IMR-90 (cell line): ENCODE data around the gene TBCK. TPM values are rescaled to one million over a fixed set of nuclear protein-coding genes. Genes with fewer than 3 reads are reported as not detected.

Experiments used
- ATAC-seq: fragments of 200-7000 bp; cut with Tn5 transposase; 2 replicates; pipeline ENCODE4 v1.9.1; 2020; ENCODE audit warnings: low read depth, mild to moderate bottlenecking, moderate library complexity
- BruUV-seq: library from RNA; stranded (reverse); fragments of 400-500 nt; replicated peaks from 2 replicates; lab custom pipeline; 2021; lab: Mats Ljungman, UMichigan
- CTCF ChIA-PET: fragments of 300-600 bp; formaldehyde crosslinking; extraction: SDS; loops from one replicate; lab custom pipeline; 2021; ENCODE audit warnings: antibody characterized with exemption; lab: Yijun Ruan, JAX
- POLR2A ChIA-PET: fragments of 300-600 bp; sonication (Branson Sonifier 250); formaldehyde crosslinking; loops from one replicate; lab custom pipeline; 2022; ENCODE audit warnings: antibody characterized with exemption; ENCODE audit not compliant: unreplicated experiment; lab: Charles Lee
- DNase-seq: peaks from one replicate; pipeline ENCODE4 v3.0.0; 2013
- H2AFZ ChIP-seq: replicated peaks from 2 replicates; pipeline ENCODE3; 2013; ENCODE audit warnings: low read length, mild to moderate bottlenecking; ENCODE audit not compliant: poor library complexity
- H2AK5ac ChIP-seq: 2 replicates; pipeline ENCODE4 v1.6.1; 2013; ENCODE audit warnings: low read depth, low read length, inconsistent platforms
- H2AK9ac ChIP-seq: replicated peaks from 2 replicates; pipeline ENCODE3; 2013; ENCODE audit warnings: mild to moderate bottlenecking, low read depth, low read length, moderate library complexity; ENCODE audit not compliant: poor library complexity
- H2BK120ac ChIP-seq: 2 replicates; pipeline ENCODE4 v1.6.1; 2013; ENCODE audit warnings: low read depth, low read length, inconsistent platforms
- H2BK15ac ChIP-seq: 3 replicates; pipeline ENCODE4 v1.6.1; 2013; ENCODE audit warnings: low read depth, low read length, inconsistent platforms
- H2BK20ac ChIP-seq: 2 replicates; pipeline ENCODE4 v1.6.1; 2013; ENCODE audit warnings: low read depth, mild to moderate bottlenecking, inconsistent platforms, low read length, moderate library complexity
- H2BK5ac ChIP-seq: 2 replicates; pipeline ENCODE4 v1.6.1; 2013; ENCODE audit warnings: mild to moderate bottlenecking, low read depth, low read length, inconsistent platforms; ENCODE audit not compliant: poor library complexity, severe bottlenecking
- H3K14ac ChIP-seq: replicated peaks from 2 replicates; pipeline ENCODE4 v1.6.1; 2013; ENCODE audit warnings: low read depth, low read length, inconsistent platforms
- H3K18ac ChIP-seq: 2 replicates; pipeline ENCODE4 v1.6.1; 2013; ENCODE audit warnings: low read depth, low read length, control low read depth
- H3K23ac ChIP-seq: 2 replicates; pipeline ENCODE4 v1.6.1; 2013; ENCODE audit warnings: low read depth, low read length, inconsistent platforms
- H3K27ac ChIP-seq: 2 replicates; pipeline ENCODE4 v1.5.1; 2013; ENCODE audit warnings: mild to moderate bottlenecking, control low read depth, low read length; ENCODE audit not compliant: insufficient read depth
- H3K27me3 ChIP-seq: 2 replicates; pipeline ENCODE4 v1.6.1; 2013; ENCODE audit warnings: low read length; ENCODE audit not compliant: control insufficient read depth, insufficient read depth
- H3K36me3 ChIP-seq: 2 replicates; pipeline ENCODE4 v1.6.1; 2013; ENCODE audit warnings: low read length, mixed read lengths; ENCODE audit not compliant: control insufficient read depth, insufficient read depth
- H3K4ac ChIP-seq: 2 replicates; pipeline ENCODE4 v1.6.1; 2013; ENCODE audit warnings: low read depth, low read length, inconsistent platforms
- H3K4me1 ChIP-seq: 2 replicates; pipeline ENCODE4 v1.6.1; 2013; ENCODE audit warnings: low read length, mixed read lengths; ENCODE audit not compliant: control insufficient read depth, insufficient read depth
- H3K4me2 ChIP-seq: 2 replicates; pipeline ENCODE4 v1.6.1; 2013; ENCODE audit warnings: low read depth, mild to moderate bottlenecking, control low read depth, low read length, moderate library complexity
- H3K4me3 ChIP-seq: 2 replicates; pipeline ENCODE4 v1.5.1; 2013; ENCODE audit warnings: low read depth, mild to moderate bottlenecking, control low read depth, low read length, moderate library complexity; ENCODE audit not compliant: insufficient read depth
- H3K56ac ChIP-seq: 2 replicates; pipeline ENCODE4 v1.6.1; 2013; ENCODE audit warnings: low read length, inconsistent platforms; ENCODE audit not compliant: insufficient read depth; ENCODE audit errors: extremely low read depth
- H3K79me1 ChIP-seq, 2 experiments: 2 replicates each; pipeline ENCODE4 v1.6.1; 2013; ENCODE audit warnings: low read length in 2 of 2, inconsistent platforms in 1 of 2, low read depth in 1 of 2
- H3K9ac ChIP-seq: 2 replicates; pipeline ENCODE4 v1.6.1; 2013; ENCODE audit warnings: low read depth, low read length, control low read depth
- H3K9me1 ChIP-seq: 2 replicates; pipeline ENCODE4 v1.6.1; 2013; ENCODE audit warnings: low read length, inconsistent platforms; ENCODE audit not compliant: insufficient read depth
- H3K9me3 ChIP-seq: 2 replicates; pipeline ENCODE4 v1.6.1; 2013; ENCODE audit warnings: low read length; ENCODE audit not compliant: control insufficient read depth, insufficient read depth
- H4K20me1 ChIP-seq: 2 replicates; pipeline ENCODE4 v1.6.1; 2013; ENCODE audit warnings: low read length, inconsistent platforms; ENCODE audit not compliant: insufficient read depth
- H4K5ac ChIP-seq: 2 replicates; pipeline ENCODE4 v1.6.1; 2013; ENCODE audit warnings: mild to moderate bottlenecking, low read depth, low read length, control low read depth
- H4K8ac ChIP-seq, 2 experiments: 2 replicates each; pipeline ENCODE4 v1.6.1; 2013; ENCODE audit warnings: low read depth in 2 of 2, low read length in 2 of 2, control low read depth in 1 of 2, inconsistent platforms in 1 of 2
- H4K91ac ChIP-seq: 2 replicates; pipeline ENCODE4 v1.6.1; 2013; ENCODE audit warnings: low read depth, low read length, inconsistent platforms; ENCODE audit not compliant: insufficient read depth
- BHLHE40 ChIP-seq: fragments of 150-350 bp; IDR thresholded peaks from 2 replicates; pipeline ENCODE4 v1.6.1; 2016; ENCODE audit warnings: mild to moderate bottlenecking, low read depth, low read length
- CEBPB ChIP-seq: IDR thresholded peaks from 2 replicates; pipeline ENCODE4 v1.6.1; 2012; ENCODE audit warnings: low read depth, low read length, improper control_type of control experiment
- CHD1 ChIP-seq: IDR thresholded peaks from 2 replicates; pipeline ENCODE4 v1.6.1; 2012; ENCODE audit warnings: low read depth, low read length, improper control_type of control experiment
- CTCF ChIP-seq: conservative IDR thresholded peaks from 2 replicates; pipeline ENCODE4 v1.5.1; 2012; ENCODE audit warnings: mild to moderate bottlenecking, low read depth, low read length, improper control_type of control experiment
- ELK1 ChIP-seq: fragments of 150-350 bp; IDR thresholded peaks from 2 replicates; pipeline ENCODE4 v1.6.1; 2016; ENCODE audit warnings: low read depth, mild to moderate bottlenecking, low read length, moderate library complexity, borderline replicate concordance
- FOS ChIP-seq: fragments of 150-350 bp; IDR thresholded peaks from 2 replicates; pipeline ENCODE4 v1.6.1; 2016; ENCODE audit warnings: low read depth, low read length
- MAFK ChIP-seq: IDR thresholded peaks from 2 replicates; pipeline ENCODE4 v1.6.1; 2012; ENCODE audit warnings: low read depth, low read length, improper control_type of control experiment
- MAZ ChIP-seq: IDR thresholded peaks from 2 replicates; pipeline ENCODE4 v1.6.1; 2012; ENCODE audit warnings: low read depth, mild to moderate bottlenecking, low read length, improper control_type of control experiment, moderate library complexity, borderline replicate concordance
- POLR2A ChIP-seq: IDR thresholded peaks from 2 replicates; pipeline ENCODE4 v1.6.1; 2012; ENCODE audit warnings: mild to moderate bottlenecking, low read depth, low read length
- RAD21 ChIP-seq: IDR thresholded peaks from 2 replicates; pipeline ENCODE4 v1.6.1; 2012; ENCODE audit warnings: low read length, improper control_type of control experiment
- RCOR1 ChIP-seq: IDR thresholded peaks from 2 replicates; pipeline ENCODE4 v1.6.1; 2012; ENCODE audit warnings: mild to moderate bottlenecking, low read length, improper control_type of control experiment; ENCODE audit not compliant: insufficient replicate concordance
- RFX5 ChIP-seq: IDR thresholded peaks from 2 replicates; pipeline ENCODE4 v1.8.0; 2012; ENCODE audit warnings: low read depth, mild to moderate bottlenecking, low read length, moderate library complexity
- SMC3 ChIP-seq: fragments of 150-350 bp; IDR thresholded peaks from 2 replicates; pipeline ENCODE4 v1.6.1; 2016; ENCODE audit warnings: low read depth, mild to moderate bottlenecking, antibody characterized with exemption, low read length, moderate library complexity
- USF2 ChIP-seq: fragments of 150-350 bp; IDR thresholded peaks from 2 replicates; pipeline ENCODE4 v1.6.1; 2017; ENCODE audit warnings: mild to moderate bottlenecking, antibody characterized with exemption, low read length, low read depth
- WGBS, 2 experiments: methylation state at CpG; one replicate each; pipeline versions ENCODE4 v1.1.5 to v1.1.7; 2013; ENCODE audit warnings: missing lambda C conversion rate in 2 of 2; ENCODE audit not compliant: insufficient read length in 1 of 2; ENCODE audit errors: extremely low coverage in 2 of 2; 5-methylcytosine and 5-hydroxymethylcytosine counted together
- dilution Hi-C: fragments of 300-500 bp; cut with HindIII; formaldehyde crosslinking; loops from one replicate; pipeline ENCODE4 v1.14.3; 2018; ENCODE audit warnings: low sequenced_read_pairs; ENCODE audit not compliant: unreplicated experiment
- in situ Hi-C: fragments of 300-500 bp; cut with MboI; formaldehyde crosslinking; loops from 3 replicates; pipeline ENCODE4 v1.14.3; 2019; ENCODE audit warnings: low sequenced_read_pairs, inconsistent platforms, mixed read lengths
- intact Hi-C: fragments of 100-400 bp; cut with micrococcal nuclease; formaldehyde crosslinking; loops from 2 replicates; pipeline ENCODE4 v1.10.0; 2022
- polyA plus RNA-seq, 3 experiments: library from polyadenylated mRNA; depleted of rRNA; stranded (reverse); fragments of >200 nt; gene quantifications; 2 replicates each; pipeline ENCODE4 v1.2.3, GENCODE V29; 2012; ENCODE audit warnings: low replicate concordance in 1 of 3
- total RNA-seq: library from RNA; depleted of rRNA; stranded (reverse); fragments of >200 nt; gene quantifications from 2 replicates; pipeline ENCODE4 v1.2.3, GENCODE V29; 2012

TBCK gene
- total and polyA plus RNA-seq, 2 of the 4 experiments (the other 2 are of a cell fraction) = 10.7 to 29.9 TPM

- in situ Hi-C loops (no loop called here), intact Hi-C loops (no loop called here), dilution Hi-C loops (no loop called here)
- Histone ChIP-seq H3K18ac (no peak overlapping the region), H3K4ac (no peak overlapping the region), H3K27ac (no peak overlapping the region), H3K56ac (no peak overlapping the region), H2BK5ac (no peak overlapping the region), H2BK20ac (no peak overlapping the region), H3K36me3 (no peaks in the 10 kb centered on the region), H3K4me1 (no peaks in the 10 kb centered on the region), H2BK120ac (no peak overlapping the region), H2AFZ (no peak overlapping the region), H2AK9ac (no peak overlapping the region), H2AK5ac (no peak overlapping the region), H3K79me1 (no peaks in the 10 kb centered on the region), H3K9me3 (no peaks in the 10 kb centered on the region), H4K91ac (no peak overlapping the region), H4K5ac (no peak overlapping the region), H3K27me3 (no peaks in the 10 kb centered on the region), H4K8ac (no peak overlapping the region), H3K23ac (no peak overlapping the region), H2BK15ac (no peak overlapping the region), H4K20me1 (no peaks in the 10 kb centered on the region), H3K4me3 (no peak overlapping the region), H3K9me1 (no peaks in the 10 kb centered on the region), H3K4me2 (no peak overlapping the region), H3K14ac (no peak overlapping the region), H3K9ac (no peak overlapping the region)
- DNase-seq (no peak), ATAC-seq (no peak)
- WGBS, 2 experiments = no CpG with 5 or more reads among the region's 1 CpG
- ChIA-PET POLR2A (no interaction called here), CTCF (no interaction called here)
- BruUV-seq = no TSS peak
- TF ChIP-seq MAFK = no peak
- no peak for TF ChIP-seq RAD21
- no peak for TF ChIP-seq ELK1
- TF ChIP-seq CTCF = no peak
- no peak for TF ChIP-seq POLR2A
- no peak for TF ChIP-seq CEBPB
- no peak for TF ChIP-seq FOS
- TF ChIP-seq CHD1 = no peak
- TF ChIP-seq RFX5 = no peak
- TF ChIP-seq SMC3 = no peak
- no peak for TF ChIP-seq BHLHE40
- TF ChIP-seq MAZ = no peak
- no peak for TF ChIP-seq USF2
- no peak for TF ChIP-seq RCOR1
These were observed 283.1 kb downstream of the TBCK start for GRCh38 chr4:106032851-106033286.
